HepG2 (cell line): ENCODE data around the gene RASD2. TPM values are rescaled to one million over a fixed set of nuclear protein-coding genes. Genes with fewer than 3 reads are reported as not detected.

ENCODE experiments used
- ATAC-seq: fragments of 200-7000 bp; cut with Tn5 transposase; 3 replicates; pipeline ENCODE4 v1.9.1; 2020; ENCODE audit warnings: mild to moderate bottlenecking, moderate library complexity
- BruUV-seq: library from RNA; stranded (reverse); fragments of 400-500 nt; replicated peaks from 2 replicates; lab custom pipeline; 2021; lab: Mats Ljungman, UMichigan
- CTCF ChIA-PET: fragments of 300-600 bp; formaldehyde crosslinking; extraction: SDS; loops from one replicate; lab custom pipeline; 2021; ENCODE audit warnings: low total read pairs, inconsistent platforms, low intra/inter-chr PET ratio; lab: Yijun Ruan, JAX
- POLR2A ChIA-PET: fragments of 350-600 bp; sonication (Branson Sonifier 250); formaldehyde crosslinking; loops from one replicate; lab custom pipeline; 2020; ENCODE audit warnings: antibody characterized with exemption, inconsistent platforms; lab: Yijun Ruan, JAX
- DNase-seq: peaks from one replicate; pipeline ENCODE4 v3.0.0-alpha.2; 2015; ENCODE audit warnings: low spot score
- FAIRE-seq: peaks from 3 replicates; lab custom pipeline; 2011; peaks lifted over from hg19 to GRCh38; lab: Jason Lieb, UNC
- H2AFZ ChIP-seq: one replicate; pipeline ENCODE4 v1.6.1; 2011; ENCODE audit warnings: low read length, inconsistent platforms
- H3K27ac ChIP-seq: fragments of 300-600 bp; 3 replicates; pipeline ENCODE4 v1.8.0; 2011; ENCODE audit warnings: mixed run types, mild to moderate bottlenecking, mixed read lengths, low read length, inconsistent platforms; ENCODE audit not compliant: insufficient read depth; ENCODE audit errors: extremely low read length
- H3K27me3 ChIP-seq, 2 experiments: fragments of 200-600 bp in 1 of 2; 2 replicates in 1 of 2; 3 replicates in 1 of 2; pipeline versions ENCODE4 v1.6.0 to v1.8.0; 2011; ENCODE audit warnings: low read length in 2 of 2, mild to moderate bottlenecking in 2 of 2, moderate library complexity in 2 of 2, inconsistent platforms in 1 of 2; ENCODE audit not compliant: insufficient read depth in 2 of 2, control insufficient read depth in 1 of 2
- H3K36me3 ChIP-seq, 2 experiments: fragments of 200-600 bp in 1 of 2; replicated peaks in 1 of 2; 2 replicates in 1 of 2; 3 replicates in 1 of 2; pipeline versions ENCODE4 v1.5.1 to v1.8.0; 2011; ENCODE audit warnings: low read length in 2 of 2, inconsistent platforms in 1 of 2; ENCODE audit not compliant: insufficient read depth in 2 of 2, control insufficient read depth in 1 of 2
- H3K4me1 ChIP-seq: 2 replicates; pipeline ENCODE4 v1.5.1; 2012; ENCODE audit warnings: low read length, inconsistent platforms; ENCODE audit not compliant: insufficient read depth
- H3K4me2 ChIP-seq: 2 replicates; pipeline ENCODE4 v1.6.0; 2011; ENCODE audit warnings: low read depth, low read length, inconsistent platforms
- H3K4me3 ChIP-seq, 3 experiments: fragments of 200-600 bp in 1 of 3; sonication (generic), shearing (Covaris generic) in 1 of 3; replicated peaks in 1 of 3; 2 replicates each; pipeline ENCODE4 v1.5.1; 2011 to 2016; ENCODE audit warnings: low read length in 3 of 3, inconsistent platforms in 2 of 3, low read depth in 2 of 3, mild to moderate bottlenecking in 2 of 3, control low read depth in 1 of 3, mixed read lengths in 1 of 3; ENCODE audit not compliant: insufficient read depth in 1 of 3
- H3K79me2 ChIP-seq: one replicate; pipeline ENCODE4 v1.6.1; 2011; ENCODE audit warnings: low read length, inconsistent platforms; ENCODE audit not compliant: insufficient read depth
- H3K9ac ChIP-seq: 2 replicates; pipeline ENCODE4 v1.6.0; 2011; ENCODE audit warnings: mild to moderate bottlenecking, low read depth, low read length, inconsistent platforms; ENCODE audit not compliant: insufficient read depth
- H3K9me3 ChIP-seq: 2 replicates; pipeline ENCODE4 v1.5.1; 2012; ENCODE audit warnings: mild to moderate bottlenecking, low read length
- H4K20me1 ChIP-seq: 2 replicates; pipeline ENCODE4 v1.6.0; 2011; ENCODE audit warnings: inconsistent platforms, mild to moderate bottlenecking, low read length, moderate library complexity; ENCODE audit not compliant: insufficient read depth
- ATAD3A ChIP-seq: sonication (generic); formaldehyde crosslinking; IDR thresholded peaks from 2 replicates; pipeline ENCODE4 v1.4.0; 2020; ENCODE audit warnings: missing genetic modification reagents
- GFI1 ChIP-seq: sonication (generic); formaldehyde crosslinking; IDR thresholded peaks from 2 replicates; pipeline ENCODE4 v1.5.0; 2020; ENCODE audit warnings: missing genetic modification reagents, mild to moderate bottlenecking, borderline replicate concordance
- HHEX ChIP-seq: IDR thresholded peaks from 2 replicates; pipeline ENCODE4 v1.6.1; 2016; ENCODE audit warnings: control low read depth
- NFE2 ChIP-seq: sonication (generic); formaldehyde crosslinking; IDR thresholded peaks from 2 replicates; pipeline ENCODE4 v1.4.0; 2020; ENCODE audit warnings: missing genetic modification reagents
- NFRKB ChIP-seq: fragments of 450-650 bp; IDR thresholded peaks from 2 replicates; pipeline ENCODE4 v1.6.1; 2017
- RFX1 ChIP-seq: fragments of 450-650 bp; IDR thresholded peaks from 2 replicates; pipeline ENCODE4 v1.6.1; 2017
- ZNF24 ChIP-seq: fragments of 450-650 bp; IDR thresholded peaks from 2 replicates; pipeline ENCODE4 v1.6.1; 2017; ENCODE audit warnings: antibody characterized with exemption, mild to moderate bottlenecking
- ZNF329 ChIP-seq: sonication (generic); formaldehyde crosslinking; IDR thresholded peaks from 2 replicates; pipeline ENCODE4 v1.9.0; 2021; ENCODE audit warnings: low read depth, mild to moderate bottlenecking, missing genetic modification reagents
- ZNF570 ChIP-seq: sonication (generic); formaldehyde crosslinking; IDR thresholded peaks from 2 replicates; pipeline ENCODE4 v1.4.0; 2020; ENCODE audit warnings: mild to moderate bottlenecking, missing genetic modification reagents, borderline replicate concordance
- ZNF652 ChIP-seq: IDR thresholded peaks from 2 replicates; pipeline ENCODE4 v1.6.1; 2016; ENCODE audit warnings: low read depth, borderline replicate concordance
- ZNF746 ChIP-seq: sonication (generic); formaldehyde crosslinking; IDR thresholded peaks from 2 replicates; pipeline ENCODE4 v1.8.0; 2022; ENCODE audit warnings: mild to moderate bottlenecking, missing genetic modification reagents
- ZNF761 ChIP-seq: sonication (generic); formaldehyde crosslinking; conservative IDR thresholded peaks from 2 replicates; pipeline ENCODE4 v1.4.0; 2020; ENCODE audit warnings: mild to moderate bottlenecking, missing genetic modification reagents
- WGBS: methylation state at CpG from one replicate; pipeline ENCODE4 v1.1.6; 2017; ENCODE audit warnings: low lambda C conversion rate; 5-methylcytosine and 5-hydroxymethylcytosine counted together
- in situ Hi-C: cut with HindIII; loops from 2 replicates; pipeline ENCODE4 v1.10.0; 2017; ENCODE audit warnings: low pct_unique_long_range_greater_than_20kb; ENCODE audit not compliant: extremely low pct_ligation_motif_present
- intact Hi-C: fragments of 100-400 bp; cut with micrococcal nuclease; formaldehyde crosslinking; loops from one replicate; pipeline ENCODE4 v1.10.0; 2022; ENCODE audit not compliant: unreplicated experiment
- polyA plus RNA-seq, 8 experiments: library from polyadenylated mRNA; depleted of rRNA in 3 of 8; stranded (reverse) in 7 of 8; unstranded in 1 of 8; fragments of >200 nt; fragmentation: Illumina TruSeq in 4 of 8; extraction: Trizol in 4 of 8; gene quantifications; 2 replicates each; pipeline versions ENCODE4 v1.2.1 to v1.2.3, GENCODE V29; 2011 to 2016; ENCODE audit warnings: low read depth in 4 of 8, missing spikeins in 1 of 8, mixed read lengths in 1 of 8; ENCODE audit not compliant: insufficient read depth in 1 of 8
- total RNA-seq, 5 experiments: library from RNA; depleted of rRNA; stranded (reverse); fragments of >200 nt; fragmentation: Illumina TruSeq; extraction: Trizol; gene quantifications; 2 replicates each; pipeline ENCODE4 v1.2.3, GENCODE V29; 2016; ENCODE audit warnings: low read depth in 1 of 5
- TF ChIP-seq, protein P1 (sequence below): sonication (generic); formaldehyde crosslinking; IDR thresholded peaks from 2 replicates; pipeline ENCODE4 v1.4.0; 2020; ENCODE audit warnings: missing genetic modification reagents, borderline replicate concordance

The RASD2 gene
- total and polyA plus RNA-seq, 2 of the 13 experiments (the other 11 are each of a cell fraction or from before 2014, with no cell fraction given) = not detected

DNA sequence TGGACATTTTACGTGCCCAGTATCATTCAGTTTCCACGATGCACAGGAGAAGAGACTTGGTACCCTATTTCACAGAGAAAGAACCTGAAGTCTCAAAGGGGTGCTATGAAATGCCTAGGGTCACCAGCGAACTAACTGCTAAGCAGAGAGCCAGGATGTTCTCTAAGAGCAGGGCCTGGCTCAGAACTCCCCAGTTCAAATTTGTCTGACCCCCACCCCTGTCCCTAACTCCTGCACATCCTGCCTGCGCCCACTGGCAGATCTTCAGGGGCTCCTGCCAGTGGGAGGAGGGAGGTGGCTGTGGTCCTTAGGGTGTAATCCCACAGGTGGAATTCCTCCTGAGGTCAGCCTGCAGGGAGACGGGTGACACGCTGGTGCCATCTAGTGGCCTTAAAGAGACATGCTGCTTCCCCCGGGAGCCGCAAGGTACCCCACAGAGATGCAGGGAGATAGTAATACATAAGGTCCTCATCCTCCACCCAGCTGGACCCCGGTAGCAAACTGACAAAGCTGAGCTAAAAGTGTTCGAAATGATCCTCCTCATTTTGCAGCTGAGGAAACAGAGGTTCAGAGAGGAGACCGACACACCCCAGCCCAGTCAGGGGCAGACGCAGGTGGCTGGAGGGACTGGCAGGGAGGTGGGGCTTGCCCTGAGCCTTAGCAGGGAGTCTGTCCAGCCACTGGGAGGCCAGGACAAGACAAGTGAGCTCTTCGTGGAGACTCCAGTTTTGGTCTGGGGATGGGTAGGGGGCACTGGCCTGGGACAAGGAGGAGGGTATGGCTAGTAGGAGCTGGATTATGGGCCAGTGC lies 42.4 kb downstream of the RASD2 start (continued):
- TF ChIP-seq, protein P1, sequence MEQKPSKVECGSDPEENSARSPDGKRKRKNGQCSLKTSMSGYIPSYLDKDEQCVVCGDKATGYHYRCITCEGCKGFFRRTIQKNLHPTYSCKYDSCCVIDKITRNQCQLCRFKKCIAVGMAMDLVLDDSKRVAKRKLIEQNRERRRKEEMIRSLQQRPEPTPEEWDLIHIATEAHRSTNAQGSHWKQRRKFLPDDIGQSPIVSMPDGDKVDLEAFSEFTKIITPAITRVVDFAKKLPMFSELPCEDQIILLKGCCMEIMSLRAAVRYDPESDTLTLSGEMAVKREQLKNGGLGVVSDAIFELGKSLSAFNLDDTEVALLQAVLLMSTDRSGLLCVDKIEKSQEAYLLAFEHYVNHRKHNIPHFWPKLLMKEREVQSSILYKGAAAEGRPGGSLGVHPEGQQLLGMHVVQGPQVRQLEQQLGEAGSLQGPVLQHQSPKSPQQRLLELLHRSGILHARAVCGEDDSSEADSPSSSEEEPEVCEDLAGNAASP (CRISPR knock-in tag) = peak; percentile 51; the same call in 1 of the 2 replicates
- TF ChIP-seq, all 625 proteins: peak for 12

DNA sequence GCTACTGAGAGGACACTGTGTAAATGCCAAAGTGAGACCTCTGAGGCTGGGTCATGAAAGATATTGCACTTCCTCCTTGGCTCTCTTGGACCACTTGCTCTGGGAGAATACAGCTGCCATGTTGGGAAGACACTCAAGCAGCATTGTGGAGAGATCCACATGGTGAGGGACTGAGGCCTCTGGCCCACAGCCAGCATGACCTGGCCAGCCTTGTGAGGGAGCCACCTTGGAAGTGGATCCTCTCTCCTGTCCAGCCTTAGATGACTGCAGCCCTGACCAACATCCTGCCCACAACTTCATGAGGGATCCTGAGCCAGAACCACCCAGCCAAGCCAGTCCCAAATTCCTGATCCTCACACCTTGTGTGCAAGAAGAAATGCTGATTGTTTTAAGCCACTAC lies 46.1 kb downstream of the RASD2 start:
- no peaks in the 10 kb centered on the region for H3K79me2 ChIP-seq
- ATAC-seq (no peak), DNase-seq (no peak), FAIRE-seq (no peak)
- POLR2A ChIA-PET = no interaction called here
- intact Hi-C loops = no loop called here
- in situ Hi-C loops = loop anchor here (5.0 kb wide), 1 partner anchor 234 kb away; no protein-coding TSS in a partner anchor
- BruUV-seq = no TSS peak
- no peak overlapping the region for H3K9ac ChIP-seq
- no peak overlapping the region for H3K27ac ChIP-seq
- CTCF ChIA-PET = no interaction called here
- no peaks in the 10 kb centered on the region for H3K9me3 ChIP-seq
- no peaks in the 10 kb centered on the region for H4K20me1 ChIP-seq
- H3K4me1 ChIP-seq = peaks cover 20% of the 10 kb centered on the region
- no peak for TF ChIP-seq RFX1
- peaks cover 0 to 29% of the 10 kb centered on the region in 2 experiments; a peak in 2 of 5 replicates for H3K27me3 ChIP-seq
- no peaks in the 10 kb centered on the region for H3K36me3 ChIP-seq
- H3K4me3 ChIP-seq = no peak overlapping the region
- H2AFZ ChIP-seq = no peak overlapping the region
- H3K4me2 ChIP-seq = no peak overlapping the region

DNA sequence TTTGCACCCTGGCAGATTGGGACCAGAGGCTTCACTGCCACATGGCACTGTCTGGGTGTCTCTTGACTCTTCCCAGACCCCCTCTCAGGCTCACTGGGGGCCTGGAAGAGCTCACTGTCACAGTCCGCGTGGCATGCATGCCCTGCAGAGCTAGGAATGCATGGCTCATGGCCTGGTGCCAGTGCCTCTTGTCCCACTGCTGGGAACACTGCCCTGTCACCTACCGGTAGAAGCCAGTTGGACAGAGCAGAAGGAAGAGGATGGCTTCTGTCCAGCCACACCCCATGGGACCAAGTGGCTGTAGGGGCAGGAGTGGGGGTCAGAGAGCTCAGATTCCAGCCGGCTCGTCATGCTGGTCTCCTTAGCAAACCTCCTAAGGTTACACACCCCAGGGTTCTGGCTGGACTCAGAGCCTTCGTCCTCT lies 46.8 kb downstream of the RASD2 start:
- DNase-seq = no peak
- CTCF ChIA-PET = no interaction called here
- FAIRE-seq = no peak
- POLR2A ChIA-PET = no interaction called here
- Histone ChIP-seq H3K9ac (no peak overlapping the region), H3K36me3 (no peaks in the 10 kb centered on the region), H3K27me3 (peaks cover 0 to 29% of the 10 kb centered on the region in 2 experiments; a peak in 3 of 5 replicates), H3K4me1 (peaks cover 25% of the 10 kb centered on the region), H3K79me2 (no peaks in the 10 kb centered on the region), H3K9me3 (no peaks in the 10 kb centered on the region), H3K4me3 (no peak overlapping the region), H3K27ac (no peak overlapping the region), H2AFZ (no peak overlapping the region), H3K4me2 (no peak overlapping the region), H4K20me1 (no peaks in the 10 kb centered on the region)
- in situ Hi-C loops (loop anchor here (5.0 kb wide), 1 partner anchor 235 kb away; no protein-coding TSS in a partner anchor), intact Hi-C loops (no loop called here)
- WGBS = 28% methylated on average over 4 of the region's 6 CpGs
- BruUV-seq = no TSS peak
- no peak for ATAC-seq
- TF ChIP-seq ZNF761 = no peak
- TF ChIP-seq ZNF329 (CRISPR knock-in tag) = no peak
- TF ChIP-seq ZNF652 = no peak
- no peak for TF ChIP-seq HHEX (CRISPR knock-in tag)
- no peak for TF ChIP-seq NFE2
- TF ChIP-seq ZNF570 (CRISPR knock-in tag) = no peak
- no peak for TF ChIP-seq ZNF746
- no peak for TF ChIP-seq GFI1 (CRISPR knock-in tag)
- TF ChIP-seq ZNF24 = no peak
- no peak for TF ChIP-seq NFRKB
- TF ChIP-seq ATAD3A (CRISPR knock-in tag) = no peak
